HG03108 (cell line): ENCODE measurements around the gene VWA8.
"Not testable (repeated sequence)": the region's sequence is repeated elsewhere in the genome, so short reads cannot be mapped to it uniquely, and the experiment has no call there.

Experiments used
- ATAC-seq: cut with Tn5 transposase; IDR thresholded peaks from one replicate; pipeline ENCODE4 v1.9.1; 2021; ENCODE audit warnings: moderate library complexity; ENCODE audit not compliant: unreplicated experiment

VWA8 gene

DNA sequence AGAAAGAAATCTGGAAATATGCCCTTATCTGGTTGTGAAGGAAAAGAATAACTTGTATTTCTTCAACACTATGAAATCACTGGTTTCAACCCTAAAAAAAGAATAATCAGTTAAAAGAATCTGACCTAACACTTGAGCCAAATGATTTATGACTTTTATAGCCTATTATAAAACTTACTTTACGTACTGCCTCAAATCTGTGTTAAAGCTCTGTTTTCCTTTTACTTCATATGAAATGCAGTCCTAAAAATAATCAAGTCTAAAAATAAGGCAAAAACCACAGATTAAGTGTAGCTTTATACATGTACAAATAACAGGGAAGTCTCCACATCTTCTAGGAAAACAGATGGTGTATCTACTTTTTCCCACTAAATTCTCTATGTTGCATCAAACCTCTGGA is 101.3 kb downstream of the VWA8 start:
- no peak for ATAC-seq

DNA sequence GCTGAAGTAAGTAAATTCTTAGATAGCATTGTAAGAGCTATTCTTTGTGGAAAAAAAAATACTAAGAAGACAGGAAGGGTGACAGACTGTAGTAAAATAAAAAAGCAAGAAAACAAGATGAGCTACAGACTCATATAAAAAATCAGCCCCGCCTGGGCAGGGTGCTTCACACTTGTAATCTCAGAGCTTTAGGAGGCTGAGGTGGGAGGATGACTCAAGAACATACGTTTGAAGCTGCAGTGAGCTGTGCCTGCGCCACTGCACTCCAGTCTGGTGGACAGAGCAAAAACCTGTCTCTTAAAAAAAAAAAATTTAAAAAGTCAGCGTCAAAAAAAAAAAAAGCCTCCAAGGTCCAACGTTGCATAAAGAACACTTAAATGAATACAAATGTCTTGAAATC is 102.1 kb downstream of the VWA8 start:
- no peak for ATAC-seq

DNA sequence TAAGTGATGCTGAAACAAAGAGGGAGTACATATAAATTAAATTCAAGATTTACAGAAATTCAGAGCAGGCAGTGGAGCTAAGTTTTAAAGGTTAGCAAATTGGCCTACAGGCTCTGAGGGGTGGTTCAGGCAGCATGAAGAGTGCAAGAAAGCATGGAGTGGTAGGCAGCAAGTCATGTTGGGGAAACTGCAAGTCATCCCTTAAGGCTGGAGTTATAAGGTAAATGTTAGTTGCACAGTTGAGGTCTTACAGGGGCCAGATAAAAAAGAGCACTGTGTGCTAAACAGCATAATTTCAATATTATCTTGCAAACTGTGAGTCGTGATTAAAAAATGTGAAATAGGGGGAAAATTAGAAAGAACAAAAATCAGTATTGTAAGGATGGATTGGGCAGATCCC is 106.2 kb downstream of the VWA8 start:
- no peak for ATAC-seq

DNA sequence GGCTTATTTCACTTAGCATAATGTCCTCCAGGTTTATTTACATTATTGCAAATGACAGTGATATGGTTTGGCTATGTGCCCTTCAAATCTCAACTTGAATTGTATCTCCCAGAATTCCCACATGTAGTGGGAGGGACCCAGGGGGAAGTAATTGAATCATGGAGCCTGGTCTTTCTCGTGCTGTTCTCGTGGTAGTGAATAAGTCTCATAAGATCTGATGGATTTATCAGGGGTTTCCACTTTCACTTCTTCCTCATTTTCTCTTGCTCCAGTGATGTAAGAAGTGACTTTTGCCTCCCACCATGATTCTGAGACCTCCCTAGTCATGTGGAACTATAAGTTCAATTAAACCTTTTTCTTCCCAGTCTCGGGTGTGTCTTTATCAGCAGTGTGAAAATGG is 109.6 kb downstream of the VWA8 start:
- ATAC-seq = no peak

DNA sequence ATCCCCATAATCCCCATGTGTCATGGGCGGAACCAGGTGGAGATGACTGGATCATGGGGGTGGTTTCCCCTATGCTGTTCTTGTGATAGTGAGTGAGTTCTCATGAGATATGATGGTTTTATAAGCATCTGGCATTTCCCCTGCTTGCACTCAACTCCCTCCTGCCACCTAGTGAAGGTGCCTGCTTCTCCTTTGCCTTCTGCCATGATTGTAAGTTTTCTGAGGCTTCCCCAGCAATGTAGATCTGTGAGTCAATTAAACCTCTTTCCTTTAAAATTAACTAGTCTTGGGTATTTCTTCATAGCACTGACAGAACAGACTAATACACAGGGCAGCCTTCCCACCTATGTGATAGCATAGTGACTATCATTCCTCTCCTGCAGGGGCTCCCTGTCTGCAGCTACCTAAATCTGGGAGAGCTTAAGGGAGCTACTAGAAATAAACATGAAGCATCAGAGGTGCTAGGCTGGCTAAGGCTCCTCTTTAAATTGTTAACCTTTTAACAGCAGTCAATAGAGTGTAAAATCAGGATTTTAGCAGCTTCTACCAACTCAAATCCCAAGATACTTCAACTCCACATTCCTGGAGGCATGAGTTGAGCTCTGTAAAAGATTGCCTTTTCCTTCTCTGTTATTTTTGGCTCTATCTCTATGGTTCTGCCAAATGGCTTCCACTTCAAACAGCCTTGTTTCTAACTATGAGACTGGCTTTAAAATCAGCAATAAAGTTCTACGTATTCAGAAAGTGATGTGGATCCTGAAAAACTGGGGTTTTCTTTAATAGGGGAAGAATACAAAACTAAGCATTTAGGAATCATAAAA is 112.3 kb downstream of the VWA8 start:
- ATAC-seq = no peak

DNA sequence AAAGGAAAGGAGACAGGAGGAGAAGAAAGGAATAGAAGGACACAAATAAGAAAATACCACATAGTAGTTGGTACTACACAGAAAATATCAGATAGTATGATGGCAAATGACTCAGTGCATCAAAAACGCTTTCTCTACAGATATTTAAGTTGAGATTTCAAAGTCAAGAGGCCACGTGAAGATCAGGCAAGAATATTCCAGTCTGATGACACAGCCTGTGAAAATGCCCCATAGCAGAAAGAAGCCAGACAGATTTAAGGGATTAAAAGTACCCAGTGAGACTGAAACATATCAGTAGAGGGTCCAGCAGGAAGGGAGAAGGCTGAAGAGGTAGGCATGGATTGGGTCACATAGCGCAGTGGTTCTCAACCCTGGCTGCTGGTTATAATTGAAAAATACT is 113.7 kb downstream of the VWA8 start:
- ATAC-seq = no peak

DNA sequence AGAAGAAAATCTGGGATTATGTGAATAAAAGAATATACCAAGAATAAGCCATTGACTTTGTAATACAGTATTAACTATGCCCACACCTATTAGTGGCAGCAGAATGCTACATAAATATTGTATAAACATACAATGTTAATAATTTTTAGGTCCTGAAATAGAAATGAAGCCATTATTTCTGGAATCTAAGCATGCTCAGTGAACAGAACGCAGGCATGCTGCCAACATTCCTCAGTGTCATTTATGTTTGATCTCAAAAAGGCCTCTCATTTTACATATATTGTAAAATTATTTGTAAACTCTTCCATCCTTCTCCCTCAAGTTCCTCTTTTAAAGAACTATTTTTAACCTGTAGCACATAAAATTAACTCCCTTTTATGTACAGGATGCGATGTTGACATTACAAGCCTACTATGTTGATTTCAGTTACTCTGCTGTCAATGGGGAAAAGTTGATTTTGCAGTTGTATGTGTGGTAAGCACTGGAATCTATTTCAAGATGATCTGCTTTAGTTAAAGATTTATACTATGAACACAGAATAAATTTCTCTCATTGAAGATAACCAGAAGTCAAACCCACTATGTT is 118.8 kb downstream of the VWA8 start:
- no peak for ATAC-seq

DNA sequence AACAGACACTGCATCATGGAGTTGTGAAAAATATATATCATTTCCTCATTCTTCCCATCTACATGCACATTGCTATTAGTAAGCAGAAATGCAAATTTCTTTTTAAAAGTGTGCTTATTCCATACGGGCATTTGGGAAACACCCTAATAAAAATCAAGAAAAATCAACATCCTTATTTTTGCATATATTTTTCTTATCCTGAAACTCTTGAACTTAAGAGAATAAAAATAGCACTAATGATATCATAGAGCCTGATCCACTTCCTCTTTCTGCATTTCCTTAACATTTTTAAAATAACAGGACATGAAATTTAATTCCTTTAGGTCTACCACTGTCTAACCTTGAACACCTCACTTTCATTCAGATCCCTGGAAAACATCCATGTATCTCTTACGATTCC is 123.3 kb downstream of the VWA8 start:
- no peak for ATAC-seq

DNA sequence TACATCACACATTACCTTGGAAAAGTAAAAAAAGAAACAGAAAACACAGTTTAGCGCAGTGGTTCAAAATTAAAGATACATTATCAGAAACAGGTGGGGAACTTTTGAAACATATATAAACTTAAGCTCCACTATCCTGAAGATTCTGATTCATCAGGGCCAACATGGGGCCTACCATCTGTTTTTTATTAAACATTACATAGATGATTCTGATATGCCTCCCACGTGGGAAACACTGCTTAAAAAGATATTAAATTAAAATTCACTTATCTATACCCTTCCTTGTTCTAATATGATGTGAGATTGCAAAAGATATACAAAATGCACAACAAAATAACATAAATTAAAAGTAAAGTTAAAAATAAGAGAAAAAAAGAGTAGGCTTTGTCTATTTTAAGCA is 125.0 kb downstream of the VWA8 start:
- ATAC-seq = no peak

DNA sequence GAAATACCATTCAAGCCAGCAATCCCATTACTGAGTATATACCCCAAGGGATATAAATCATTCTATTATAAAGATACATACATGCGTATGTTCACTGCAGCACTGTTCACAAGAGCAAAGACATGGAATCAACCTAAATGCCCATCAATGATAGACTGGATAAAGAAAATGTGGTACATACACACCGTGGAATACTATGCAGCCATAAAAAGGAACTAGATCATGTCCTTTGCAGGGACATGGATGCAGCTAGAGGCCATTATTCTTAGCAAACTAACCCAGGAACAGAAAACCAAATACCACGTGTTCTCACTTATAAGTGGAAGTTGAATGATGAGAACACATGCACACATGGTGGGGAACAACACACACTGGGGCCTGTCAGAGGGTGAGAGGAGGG is 126.2 kb downstream of the VWA8 start:
- ATAC-seq = not testable (repeated sequence)

DNA sequence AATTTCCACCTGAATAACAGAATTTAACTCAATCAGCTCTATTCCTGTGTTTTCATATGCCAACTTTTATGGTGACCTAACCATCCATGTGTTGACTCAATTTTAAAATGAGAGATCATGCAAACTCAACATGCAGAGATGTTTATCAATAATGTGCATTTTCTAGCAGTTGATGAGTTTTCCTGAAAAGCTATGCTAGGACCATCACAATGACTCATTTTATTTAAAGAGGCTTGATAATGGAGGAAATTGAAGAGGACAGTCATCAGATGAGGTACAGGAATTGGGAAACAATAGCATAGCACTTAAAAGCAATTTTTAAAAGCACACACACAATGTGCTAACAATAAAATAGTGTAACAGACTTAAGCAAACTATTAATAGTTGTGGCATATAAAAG is 127.1 kb downstream of the VWA8 start:
- no peak for ATAC-seq

DNA sequence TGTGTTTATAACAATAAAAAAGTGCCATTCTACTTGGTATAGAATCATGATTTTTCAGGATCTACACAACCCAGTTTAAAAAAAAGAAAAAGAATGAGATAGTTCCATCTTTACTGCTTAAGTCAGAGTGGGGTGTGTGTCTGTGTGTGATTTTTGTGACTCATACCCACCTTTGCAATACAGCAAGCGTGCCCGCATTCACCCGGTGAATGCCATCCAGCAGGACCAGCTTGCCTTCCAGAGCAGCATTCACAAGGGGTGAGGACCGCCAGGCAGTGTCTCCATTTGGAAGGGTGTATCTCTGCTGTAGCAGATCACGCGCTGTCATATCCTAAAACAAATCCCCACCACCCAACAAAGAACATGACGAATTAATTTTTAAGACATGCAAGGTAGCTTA is 127.7 kb downstream of the VWA8 start:
- no peak for ATAC-seq

DNA sequence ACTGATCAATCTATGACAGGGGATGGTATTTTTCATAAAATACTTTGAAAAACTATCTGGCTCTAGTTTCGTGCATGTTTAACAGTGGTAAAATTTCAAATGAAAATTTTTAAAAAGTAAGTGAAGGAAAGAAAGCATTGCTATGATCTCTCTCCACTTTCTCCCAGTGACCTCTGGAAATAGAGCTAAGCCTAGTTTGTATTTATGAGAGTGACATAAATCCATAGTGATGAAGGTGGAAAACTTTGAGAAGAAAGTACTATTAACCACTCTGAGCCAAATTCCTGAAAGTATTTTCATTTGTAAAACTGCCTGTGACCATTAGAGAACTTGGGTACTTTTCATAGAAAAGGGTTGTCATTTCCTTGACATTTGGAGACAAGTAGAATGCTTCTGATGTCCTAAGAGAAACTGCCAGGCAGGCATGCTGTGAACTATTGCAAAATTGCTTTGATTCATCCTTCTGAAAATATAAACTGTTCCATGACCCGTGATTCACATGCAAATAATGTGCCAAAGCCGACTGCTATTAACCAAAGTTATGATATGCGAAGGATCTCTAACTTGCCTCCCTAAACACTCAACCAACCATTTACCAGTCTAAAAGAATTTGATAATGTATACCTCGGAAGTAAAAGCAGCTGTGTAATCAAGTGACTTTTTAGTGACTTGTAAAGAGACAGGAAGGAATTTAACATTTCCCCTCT is 133.2 kb downstream of the VWA8 start:
- no peak for ATAC-seq

DNA sequence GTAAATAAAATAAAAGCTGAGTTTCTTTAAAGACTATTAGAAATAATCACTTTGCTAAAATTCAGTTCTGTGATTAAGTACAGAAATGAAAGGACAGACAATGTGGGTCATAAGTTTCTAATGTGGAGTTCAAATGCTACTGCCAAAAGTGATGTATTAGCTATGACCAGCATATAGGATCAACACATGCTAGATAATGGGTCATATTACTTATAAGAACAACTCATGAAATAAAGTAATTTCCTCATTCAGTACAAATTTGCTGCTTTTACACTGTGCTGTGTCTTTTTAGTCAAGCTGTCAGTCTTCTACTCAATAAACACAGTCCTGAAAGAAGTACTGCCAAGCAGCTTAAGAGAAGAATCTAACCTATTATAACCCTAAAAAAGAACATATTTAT is 135.2 kb downstream of the VWA8 start:
- ATAC-seq = no peak

DNA sequence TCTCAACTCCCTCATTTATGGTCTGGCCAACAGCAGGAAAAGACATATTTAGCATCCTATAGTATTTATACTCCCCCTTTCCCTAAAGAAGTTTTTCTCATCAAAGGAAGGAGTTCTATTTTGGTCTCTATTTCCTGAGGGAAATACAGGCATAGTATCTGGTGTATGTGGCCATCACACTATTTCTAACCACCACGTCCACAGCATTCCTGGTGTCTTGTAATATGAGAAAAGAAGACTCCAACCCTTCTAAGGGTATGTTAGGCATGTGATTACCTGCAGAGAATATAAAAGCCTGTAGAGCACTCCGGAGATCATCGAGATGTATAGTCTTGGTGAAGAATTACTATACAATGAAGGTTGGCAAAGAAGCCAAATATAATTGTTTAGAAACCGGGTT is 137.4 kb downstream of the VWA8 start:
- no peak for ATAC-seq

DNA sequence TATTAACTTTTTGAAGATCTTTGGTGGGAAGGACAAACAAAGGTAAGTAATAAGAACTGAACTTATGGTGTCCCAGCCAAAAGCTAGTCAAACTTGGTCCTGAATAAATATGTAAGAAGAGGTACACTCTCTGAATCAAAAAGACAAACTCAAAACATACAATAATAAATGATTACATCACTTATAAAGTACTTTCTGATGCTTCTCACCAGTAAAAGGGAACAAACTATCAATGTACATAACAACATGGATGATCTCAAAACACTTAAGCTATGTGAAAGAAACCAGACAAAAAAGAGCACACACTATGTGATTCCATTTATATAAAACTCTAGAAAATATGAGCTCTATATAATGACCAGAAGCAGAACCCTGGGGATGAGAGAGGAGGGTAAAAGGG is 138.3 kb downstream of the VWA8 start:
- no peak for ATAC-seq

DNA sequence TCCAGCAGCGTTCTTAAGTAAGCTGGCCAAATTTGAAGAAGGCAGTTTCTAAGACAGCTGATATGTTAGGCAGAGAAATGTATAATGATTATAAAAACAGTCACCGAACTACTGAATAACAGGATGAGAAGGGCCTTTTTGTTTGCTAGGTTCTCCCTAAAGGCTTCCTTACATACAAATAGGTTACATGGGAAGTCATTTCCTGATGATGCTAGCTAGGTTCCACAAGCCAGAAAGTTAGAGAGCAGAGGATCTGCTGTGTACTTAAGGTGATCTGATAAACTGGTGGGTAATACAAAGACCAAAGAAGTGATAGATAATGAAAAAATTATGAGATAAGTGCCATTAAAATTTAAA is 139.7 kb downstream of the VWA8 start:
- no peak for ATAC-seq

DNA sequence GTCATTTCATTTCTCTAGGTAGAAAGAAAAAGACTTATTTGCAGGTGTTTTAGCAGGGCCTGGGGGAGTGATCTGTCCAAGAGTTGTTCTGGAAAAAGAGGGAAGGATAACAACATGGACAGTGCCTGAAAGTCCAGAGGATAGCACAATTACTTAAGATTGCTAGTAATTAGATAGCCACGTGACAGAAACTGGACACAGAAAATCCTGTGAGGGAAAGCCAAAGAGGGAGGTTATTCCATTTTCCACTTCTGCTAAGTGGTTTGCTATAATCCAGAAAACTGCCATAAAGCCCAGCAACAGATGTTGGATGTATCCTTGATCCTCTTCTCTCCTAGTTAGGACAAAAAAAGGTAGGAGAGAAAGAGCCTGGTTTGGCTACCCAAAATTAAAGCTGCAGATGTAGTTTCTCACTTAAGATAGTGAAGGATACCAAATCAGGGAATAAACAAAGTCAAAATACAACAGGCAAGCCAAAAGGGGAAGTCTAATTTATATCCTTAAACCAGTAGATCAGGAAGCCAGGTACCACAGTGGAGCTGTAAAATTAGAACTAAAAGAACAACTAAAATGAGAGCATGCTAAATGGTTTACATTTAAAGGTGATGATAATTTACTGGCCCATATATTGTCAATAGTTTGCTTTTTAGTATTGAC is 140.2 kb downstream of the VWA8 start:
- ATAC-seq = no peak

DNA sequence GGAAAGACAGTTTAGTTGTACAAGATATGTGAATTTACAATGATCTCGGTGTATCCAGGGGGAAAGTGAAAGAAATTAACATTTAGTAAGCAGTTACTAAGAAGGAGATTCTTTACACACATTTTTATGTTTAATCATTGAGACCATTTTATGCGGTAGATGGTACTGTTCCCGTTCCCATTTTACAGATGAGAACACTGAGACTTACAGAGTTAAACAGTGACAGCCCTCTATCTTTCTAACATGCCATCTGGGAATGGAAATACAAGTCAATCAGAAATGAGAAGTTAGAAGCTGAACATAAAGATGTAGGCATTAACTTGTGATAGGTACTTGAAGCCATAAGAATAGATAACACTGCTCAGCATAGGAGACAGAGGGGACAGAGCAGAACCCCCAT is 144.9 kb downstream of the VWA8 start:
- no peak for ATAC-seq

DNA sequence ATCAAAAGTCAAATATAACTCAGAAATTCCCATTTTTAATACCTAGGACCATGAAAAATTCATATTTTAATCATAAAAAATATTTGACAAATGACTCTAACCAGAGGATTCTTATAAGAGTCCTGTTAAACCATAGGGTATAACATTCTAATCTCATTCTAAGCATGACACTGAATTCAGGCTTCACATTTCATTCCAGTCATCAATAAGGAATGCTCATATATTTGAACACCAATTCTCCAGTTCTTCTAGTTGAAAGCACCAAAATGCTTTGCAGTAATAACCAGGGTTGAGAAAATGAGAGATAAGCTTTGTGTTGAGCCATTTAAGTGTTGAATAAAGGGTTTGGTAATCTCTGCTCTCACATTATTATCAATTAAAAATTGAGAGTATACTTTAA is 147.5 kb downstream of the VWA8 start:
- ATAC-seq = no peak

DNA sequence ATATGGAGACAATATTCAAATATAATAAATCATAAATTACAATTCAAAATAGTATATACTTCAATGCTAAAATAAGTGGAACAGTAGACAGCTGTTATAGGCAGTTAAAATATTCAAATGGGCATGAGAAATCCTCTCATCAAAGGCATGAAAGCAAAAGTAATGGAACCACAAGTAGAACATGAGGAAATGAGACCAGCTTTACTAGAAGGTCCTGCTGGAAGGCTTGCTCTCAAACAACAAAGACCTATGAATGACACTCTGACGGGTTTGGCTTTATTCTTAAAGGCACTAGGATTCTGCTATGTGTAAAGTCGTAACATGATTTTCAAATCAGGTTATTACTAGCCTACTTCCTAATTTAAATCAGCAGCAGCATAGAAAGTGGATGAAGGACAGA is 148.1 kb downstream of the VWA8 start:
- peak; percentile 63 for ATAC-seq

DNA sequence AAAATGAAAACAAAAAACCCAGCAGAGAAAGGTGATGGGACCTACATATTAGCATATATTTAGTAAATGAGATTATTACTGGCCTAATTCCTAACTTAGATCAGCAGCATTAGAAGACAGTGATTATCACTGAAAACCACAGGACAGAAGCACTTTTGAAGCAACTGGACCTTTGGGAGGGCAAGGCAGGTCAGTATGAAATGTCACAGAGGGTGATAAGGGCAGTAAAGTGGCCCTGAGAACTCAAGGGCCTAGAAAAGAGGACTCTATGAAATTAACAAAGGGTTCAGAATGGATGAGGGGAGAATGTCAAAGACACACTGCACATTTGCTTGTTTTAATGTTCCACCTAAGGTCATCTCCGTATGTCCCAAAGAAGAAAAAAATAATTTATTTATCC is 148.7 kb downstream of the VWA8 start:
- ATAC-seq = no peak
